ENCODE results near the gene PTDSS2.
"Not testable (repeated sequence)": the region's sequence is repeated elsewhere in the genome, so short reads cannot be mapped to it uniquely, and the experiment has no call there.

PTDSS2 gene

DNA sequence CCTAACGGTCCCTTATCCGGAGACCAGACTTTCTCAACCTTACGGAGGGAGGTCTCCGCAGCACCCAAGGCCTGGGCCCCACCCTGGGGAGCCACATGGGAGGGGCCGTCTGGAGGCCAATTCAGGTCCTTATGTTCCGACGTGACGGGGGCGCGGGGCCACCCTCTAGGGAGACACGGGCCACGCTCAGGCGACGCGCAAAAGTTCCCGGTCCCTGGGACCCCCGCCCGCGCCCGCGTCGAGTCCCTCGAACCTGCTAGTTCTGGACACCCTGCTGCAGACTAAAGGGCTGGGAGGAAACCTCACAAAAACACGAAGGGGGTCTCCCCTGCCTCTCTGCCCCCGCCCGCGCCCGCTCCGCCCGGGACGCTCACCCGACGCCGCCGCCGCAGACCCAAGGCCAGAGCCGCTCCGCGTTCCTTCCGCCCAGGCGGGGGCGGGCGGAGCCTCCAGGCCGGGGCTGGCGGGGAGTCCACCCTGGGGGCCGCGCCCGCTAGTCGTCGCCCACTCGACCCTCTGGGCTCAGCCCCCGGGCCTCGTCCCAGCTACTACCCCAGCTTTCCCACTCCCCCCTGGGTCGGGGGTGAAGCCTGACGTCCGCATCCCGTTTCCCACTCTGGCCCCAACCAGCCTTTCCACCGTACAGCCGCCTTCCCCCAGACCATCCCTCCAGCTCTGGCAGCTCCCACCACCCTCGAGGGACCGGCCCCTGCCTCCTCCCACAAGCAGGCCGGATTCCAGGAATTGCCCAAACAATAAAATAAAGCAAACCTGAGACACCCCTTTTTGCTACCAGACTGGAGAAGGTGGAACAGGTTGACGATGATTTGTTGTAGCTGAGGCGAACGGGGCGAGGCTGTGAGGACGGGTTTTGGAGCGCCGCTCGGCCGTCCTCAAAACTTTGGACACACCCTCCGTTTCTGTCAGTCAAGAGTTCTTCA lies 54.2 kb downstream of the PTDSS2 start:
- DNase-seq = peak in 4 of 51 donors; percentile 26 to 56 (median 44)

DNA sequence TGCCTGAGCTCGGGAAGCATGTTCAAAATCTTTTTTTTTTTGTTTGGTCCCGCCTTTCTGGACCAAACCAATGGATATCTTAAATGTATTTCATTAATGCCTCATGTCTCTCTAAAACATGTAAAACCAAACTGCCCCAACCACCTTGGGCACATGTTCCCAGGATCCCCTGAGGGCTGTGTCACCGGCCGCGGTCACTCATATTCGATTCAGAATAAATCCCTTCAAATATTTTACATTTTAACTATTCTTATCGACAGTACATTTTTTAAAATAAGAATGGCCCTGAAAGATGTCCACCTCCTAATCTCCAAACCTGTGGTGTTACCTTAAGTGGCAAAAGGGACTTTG lies 54.9 kb downstream of the PTDSS2 start:
- DNase-seq = no peak

DNA sequence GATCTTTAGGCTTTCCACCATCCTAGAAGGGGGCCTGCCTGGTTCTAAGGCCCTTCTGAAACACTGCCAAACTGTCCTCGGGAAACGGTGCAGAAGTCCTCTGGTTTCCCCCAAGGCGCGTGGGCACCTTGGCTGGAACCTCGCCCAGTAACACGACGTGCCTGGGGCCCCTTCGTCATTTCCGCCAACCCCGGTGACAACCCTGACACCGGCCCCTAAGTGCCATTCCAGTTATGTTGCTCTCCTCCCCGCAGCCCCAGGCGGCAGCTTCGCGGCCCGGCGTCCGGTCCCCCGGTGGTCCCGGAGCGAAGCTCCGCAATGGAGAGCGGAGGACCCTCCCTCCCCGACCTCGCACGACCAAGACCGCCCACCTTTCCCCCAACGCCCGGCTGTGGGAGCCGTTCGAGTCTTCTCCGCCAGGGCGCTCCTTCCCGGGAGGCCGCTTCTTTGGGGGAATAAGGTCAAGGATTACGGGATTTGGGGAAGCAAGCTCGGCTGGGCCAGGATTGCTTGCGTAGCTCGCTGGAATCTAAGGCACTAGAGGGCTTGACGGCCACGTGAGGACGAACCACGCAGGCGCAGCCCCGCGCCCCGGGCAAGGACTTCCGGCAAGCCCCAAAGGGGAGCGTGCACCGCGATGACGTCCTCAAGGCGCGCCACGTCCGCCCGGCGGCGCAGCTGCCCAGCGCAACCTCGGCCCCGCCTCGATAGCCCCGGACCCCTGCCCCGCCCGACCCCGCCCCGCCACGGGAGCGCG lies 56.3 kb downstream of the PTDSS2 start:
- DNase-seq = peak; percentile 90 to 99 (median 96)

DNA sequence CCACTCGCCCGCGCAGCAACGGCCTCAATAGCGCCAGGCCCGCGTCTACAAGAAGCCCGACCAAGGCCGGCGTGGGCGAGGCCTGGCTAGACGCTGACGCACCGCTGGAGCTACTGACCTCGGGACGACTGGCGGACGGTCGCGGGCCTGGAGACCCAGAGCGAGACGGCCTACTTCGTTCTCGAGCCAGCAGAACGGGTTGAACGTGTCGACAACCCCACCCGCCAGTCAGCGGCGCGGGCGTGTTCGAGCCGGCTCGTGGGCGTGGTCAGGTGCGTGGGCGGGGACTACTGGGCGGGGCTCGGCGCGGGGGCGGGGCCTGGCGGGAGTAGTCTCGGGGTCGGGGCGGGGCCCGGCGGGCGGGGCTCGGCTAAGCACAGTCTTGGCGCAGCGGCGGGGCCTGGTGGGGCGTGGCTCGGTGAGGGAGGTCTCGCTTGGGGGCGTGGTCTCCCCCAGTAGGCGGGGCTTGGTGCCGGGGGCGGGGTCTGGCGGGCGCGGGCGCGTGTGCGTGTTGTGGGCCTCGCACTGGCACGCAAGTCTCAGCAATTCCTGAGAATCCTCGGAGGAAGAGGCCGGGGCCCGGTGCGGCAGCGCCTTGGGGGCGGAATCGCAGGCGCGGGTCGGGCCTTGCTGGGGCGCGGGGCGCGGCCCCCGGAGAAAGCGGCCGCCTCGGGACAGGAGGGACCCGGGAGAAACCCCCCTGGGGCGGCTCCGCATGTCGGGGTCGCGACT lies 57.1 kb downstream of the PTDSS2 start, which contains the start of gene RNH1:
TSS of gene RNH1 (minus strand) at position 248 of the 732 bp plus-strand sequence. CDS start 5,080 bp downstream, outside the sequence.
- peak; percentile 87 to 100 (median 98) for DNase-seq

DNA sequence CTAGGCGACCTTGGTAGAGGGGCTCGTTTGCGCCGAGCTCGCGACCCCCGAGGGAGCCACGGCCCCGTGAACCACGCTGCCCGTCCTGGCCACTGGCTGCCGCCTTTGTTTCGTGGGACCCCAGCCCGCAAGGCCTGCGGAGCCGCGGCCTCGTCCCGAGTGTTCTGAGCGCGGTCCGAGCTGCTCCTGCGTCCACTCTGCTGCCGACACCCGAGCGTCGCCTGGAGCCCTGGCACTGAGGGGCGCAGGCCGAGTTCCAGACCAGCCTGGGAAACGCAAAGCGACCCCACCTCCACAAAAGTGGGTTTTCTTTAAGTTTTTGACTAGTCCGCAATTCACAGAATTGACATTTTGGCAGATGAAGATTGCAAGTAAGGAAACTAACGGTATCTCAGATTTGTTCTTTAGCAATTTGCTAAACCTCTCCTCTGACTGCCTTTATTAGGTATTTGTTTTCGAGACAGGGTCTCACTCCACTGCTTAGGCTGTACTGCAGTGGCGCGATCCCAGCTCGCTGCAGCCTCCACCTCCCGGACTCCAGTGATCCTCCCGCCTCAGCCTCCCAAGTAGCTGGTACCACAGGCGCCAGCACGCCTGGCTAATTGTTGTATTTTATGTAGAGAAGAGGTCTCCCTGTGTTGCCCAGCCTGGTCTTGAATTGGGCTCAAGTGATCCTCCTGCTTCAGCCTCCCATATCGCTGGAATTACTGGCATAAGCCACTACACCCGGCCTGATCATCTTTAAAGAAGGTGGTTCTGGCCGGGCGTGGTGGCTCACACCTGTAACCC lies 57.8 kb downstream of the PTDSS2 start:
- DNase-seq = no peak

DNA sequence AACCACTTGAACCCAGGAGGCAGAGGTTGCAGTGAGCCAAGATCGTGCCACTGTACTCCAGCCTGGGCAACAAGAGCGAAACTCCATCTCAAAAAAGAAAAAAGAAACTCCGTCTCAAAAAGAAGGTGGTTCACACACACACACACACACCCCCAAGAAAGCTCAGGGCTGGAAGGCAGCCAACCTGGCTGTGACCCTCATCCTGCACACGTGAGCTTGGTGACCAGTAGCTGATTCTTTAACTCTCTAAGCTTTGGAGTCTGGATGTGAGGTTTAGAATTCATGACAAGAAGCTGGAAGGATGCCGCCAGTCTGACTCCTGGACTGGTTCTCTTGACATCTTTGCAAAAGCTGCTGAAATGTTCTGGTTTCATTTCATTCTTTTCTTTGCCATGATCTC lies 58.9 kb downstream of the PTDSS2 start:
- no peak for DNase-seq

DNA sequence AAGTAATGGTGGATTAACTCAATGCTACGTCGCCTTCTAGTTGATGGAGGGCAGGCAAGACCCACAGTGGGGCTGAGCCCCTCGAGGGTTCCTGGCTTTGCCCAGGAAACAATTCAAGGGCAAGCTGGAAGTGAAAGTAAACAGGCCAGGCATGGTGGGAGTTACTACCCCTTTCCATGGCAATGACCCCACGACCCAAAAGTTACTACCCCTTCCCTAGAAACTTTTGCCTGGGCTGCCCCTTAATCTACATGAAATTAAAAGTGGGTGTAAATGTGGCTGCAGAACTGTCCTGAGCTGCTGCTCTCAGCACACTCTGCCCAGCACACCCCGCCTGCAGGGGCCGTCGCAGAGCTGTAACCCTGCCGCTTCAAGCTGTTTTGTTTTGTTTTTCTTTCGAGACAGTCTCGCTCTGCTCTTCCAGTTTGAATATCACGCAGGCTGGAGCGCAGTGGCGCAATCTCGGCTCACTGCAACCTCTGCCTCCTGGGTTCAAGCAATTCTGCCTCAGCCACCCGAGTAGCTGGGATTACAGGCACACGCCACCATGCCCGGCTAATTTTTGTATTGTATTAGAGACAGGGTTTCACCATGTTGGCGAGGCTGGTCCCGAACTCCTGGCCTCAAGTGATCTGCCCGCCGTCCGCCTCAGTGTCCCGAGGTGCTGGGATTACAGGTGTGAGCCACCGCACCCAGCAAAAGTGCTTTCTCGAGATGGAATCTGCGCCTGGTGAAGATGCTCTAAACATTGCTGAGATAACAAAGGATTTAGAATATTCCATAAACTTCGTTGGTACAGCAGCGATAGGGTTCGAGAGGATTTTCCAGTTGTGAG lies 62.9 kb downstream of the PTDSS2 start:
- no peak for DNase-seq

DNA sequence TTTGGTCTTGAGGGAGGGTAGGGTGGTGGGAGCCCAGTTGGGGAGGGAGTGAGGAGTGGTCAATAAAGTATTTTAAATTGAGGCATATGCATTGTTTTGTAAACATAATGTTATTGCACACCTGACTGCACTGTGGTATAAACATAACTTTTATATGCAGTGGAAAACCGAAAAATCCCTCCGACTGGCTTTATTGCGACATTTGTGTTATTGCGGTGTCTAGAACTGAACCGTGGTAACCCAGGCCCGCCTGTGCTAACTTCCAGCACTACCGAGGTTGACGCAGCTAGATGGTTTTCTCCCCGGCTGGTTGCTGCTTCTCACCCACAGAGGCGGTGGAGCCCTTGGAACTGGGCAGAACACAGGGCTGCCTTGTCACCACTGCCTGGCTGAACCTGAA lies 64.5 kb downstream of the PTDSS2 start:
- DNase-seq = no peak

DNA sequence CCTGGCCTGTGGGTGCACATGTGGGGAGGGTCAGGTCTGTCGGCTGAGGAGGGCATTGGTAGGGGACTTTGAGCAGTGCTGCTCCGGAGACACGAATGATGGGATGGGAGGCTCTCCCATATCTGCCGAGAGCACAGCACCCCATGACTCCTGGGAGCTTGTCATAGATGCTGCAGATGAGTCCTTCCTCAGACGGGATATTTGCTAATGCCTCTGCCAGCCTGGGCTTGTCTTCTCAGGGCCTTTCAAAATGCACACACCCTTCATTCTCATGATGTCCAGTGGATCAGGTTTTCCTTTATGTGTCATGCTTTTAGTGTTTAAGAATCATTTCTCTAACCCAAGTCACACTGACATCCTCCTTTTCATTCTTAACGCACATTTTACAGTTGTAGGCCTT lies 65.1 kb downstream of the PTDSS2 start:
- DNase-seq = no peak

DNA sequence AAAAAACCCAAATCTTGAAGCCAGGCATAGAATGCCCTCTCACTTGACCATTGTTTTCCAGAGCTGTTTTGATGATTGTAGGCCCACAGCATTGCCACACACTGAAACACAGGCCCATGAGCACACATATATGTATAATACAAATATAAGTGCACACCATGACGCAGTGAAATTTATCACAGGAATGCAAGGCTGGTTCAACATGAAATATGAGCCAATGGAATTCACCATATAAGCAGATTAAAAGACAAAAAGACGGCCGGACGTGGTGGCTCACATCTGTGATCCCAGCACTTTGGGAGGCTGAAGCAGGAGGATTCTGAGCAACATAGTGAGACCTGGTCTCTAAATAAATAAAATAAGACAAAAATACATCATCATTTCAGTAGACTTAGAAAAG lies 66.3 kb downstream of the PTDSS2 start:
- no peak for DNase-seq

DNA sequence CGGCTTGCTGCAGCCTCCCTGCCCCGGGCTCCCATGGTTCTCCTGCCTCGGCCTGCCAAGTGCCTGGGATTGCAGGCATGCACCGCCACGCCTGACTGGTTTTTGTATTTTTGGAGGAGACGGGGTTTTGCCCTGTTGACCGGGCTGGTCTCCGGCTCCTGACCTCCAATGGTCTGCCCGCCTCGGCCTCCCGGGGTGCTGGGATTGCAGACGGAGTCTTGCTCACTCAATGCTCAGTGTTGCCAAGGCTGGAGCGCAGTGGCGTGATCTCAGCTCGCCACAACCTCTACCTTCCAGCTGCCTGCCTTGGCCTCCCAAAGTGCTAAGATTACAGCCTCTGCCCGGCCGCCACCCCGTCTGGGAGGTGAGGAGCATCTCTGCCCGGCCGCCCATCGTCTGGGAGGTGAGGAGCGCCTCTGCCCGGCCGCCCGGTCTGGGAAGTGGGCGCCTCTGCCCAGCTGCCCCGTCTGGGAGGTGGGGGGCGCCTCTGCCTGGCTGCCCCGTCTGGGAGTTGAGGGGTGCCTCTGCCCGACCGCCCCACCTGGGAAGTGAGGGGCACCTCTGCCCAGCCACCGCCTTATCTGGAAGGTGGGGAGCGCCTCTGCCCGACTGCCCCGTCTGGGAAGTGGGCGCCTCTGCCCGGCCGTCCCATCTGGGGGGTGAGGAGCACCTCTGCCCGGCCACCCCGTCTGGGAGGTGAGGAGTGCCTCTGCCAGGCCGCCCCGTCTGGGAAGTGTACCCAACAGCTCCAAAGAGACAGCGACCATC lies 67.0 kb downstream of the PTDSS2 start:
- not testable (repeated sequence) for DNase-seq

DNA sequence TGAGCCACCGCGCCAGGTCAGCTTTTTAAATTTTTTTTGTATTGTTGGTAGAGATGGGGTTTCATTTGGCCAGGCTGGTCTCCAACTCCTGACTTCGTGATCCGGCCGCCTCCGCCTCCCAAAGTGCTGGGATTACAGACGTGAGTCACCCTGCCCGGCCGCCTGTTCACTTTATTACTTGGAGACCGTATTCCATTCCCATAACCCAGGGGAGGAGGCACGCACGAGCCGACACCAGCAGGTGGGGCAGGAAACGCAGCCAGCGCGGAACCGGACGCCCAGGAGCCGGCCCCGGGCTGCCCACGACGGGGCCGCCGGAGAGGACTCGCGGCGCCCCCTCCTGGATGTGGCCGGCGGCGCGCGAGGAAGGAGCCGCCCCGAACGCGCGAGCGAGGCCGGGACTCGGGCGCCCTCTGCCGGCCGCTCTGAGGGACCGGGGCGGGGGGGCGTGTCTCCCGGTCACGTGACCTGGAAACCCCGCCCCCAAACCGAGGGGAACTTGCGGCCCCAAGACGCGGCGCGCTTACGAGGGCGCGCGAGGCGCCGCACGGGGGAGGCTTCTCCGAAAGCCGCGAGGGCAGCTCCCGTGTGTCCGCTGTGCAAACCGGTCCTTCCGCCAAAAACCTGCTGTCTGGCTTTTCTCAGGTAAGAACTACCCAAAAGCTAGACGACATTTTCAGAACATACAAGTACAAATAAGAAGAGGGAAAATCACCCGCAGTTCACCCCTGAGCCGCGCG lies 68.6 kb downstream of the PTDSS2 start:
- no peak for DNase-seq

DNA sequence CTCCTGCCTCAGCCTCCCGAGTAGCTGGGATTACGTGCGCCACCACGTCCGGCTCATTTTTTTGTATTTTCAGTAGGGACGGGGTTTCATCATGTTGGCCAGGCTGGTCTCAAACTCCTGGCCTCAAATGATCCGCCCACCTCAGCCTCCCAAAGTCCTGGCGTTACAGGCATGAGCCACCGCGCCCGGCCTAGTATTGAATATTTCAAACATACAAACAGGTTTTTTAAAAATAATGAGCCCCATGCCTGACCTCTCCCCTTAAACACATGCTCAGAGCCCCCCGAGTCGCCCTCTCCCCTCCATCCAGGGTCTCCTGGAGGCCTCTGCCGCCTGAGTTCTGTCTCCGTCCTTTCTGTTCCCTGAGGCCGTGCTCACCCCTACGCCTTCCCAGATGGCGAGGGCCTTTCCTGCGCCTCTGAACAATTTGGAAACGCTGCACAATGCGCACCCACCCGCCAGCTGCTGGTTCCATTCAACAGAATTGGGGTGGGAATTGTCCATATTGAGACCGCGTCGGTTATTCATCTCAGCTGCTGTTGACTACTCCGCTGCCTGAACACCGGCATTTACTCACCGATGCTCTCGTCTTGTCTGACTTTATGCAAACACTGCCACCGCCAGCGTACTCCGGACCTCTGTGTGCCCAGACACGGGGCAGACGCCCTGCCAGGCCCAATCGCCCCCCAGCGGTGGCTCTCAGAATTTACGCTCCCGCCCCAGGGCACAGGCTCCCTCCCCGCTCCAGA lies 70.5 kb downstream of the PTDSS2 start:
- DNase-seq = no peak

DNA sequence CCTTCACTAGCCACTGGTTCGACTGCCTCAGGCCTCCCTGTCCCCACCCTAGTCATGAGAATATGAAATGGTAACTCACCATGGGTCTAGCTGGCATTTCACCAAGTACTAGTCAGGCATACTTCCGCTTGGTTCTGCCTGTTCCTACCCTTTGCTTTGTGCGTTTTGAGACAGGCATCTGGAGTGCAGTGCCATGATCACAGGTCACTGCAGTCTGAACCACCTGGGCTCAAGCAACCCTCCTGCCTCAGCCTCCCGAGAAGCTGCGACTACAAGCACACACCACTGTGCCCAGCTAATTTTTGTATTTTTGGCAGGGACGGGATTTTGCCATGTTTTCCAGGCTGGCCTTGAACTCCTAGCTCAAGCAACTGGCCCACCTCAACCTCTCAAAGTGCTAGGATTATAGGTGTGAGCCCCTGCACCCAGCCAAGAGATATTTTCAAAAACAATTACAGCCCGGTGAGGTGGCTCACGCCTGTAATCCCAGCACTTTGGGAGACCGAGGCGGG lies 71.2 kb downstream of the PTDSS2 start:
- DNase-seq = no peak

DNA sequence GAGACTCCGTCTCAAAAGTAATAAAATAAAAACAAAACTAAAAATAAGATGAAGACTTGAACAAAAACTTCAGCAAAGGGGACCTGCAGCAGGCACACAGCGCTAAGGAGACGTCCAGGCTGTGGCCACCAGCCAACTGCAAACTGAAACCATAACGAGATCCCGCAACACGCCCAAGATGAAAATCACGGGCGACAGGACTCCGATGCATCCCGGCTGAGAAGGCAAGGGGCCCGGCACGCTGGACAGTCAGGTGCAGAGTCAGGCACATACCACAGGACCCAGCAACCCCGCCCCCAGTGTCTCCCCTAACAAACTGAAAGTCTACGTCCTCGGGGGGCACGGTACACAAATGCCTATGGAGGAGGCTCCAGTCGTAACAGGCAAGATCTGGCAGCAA lies 76.1 kb downstream of the PTDSS2 start:
- no peak for DNase-seq

DNA sequence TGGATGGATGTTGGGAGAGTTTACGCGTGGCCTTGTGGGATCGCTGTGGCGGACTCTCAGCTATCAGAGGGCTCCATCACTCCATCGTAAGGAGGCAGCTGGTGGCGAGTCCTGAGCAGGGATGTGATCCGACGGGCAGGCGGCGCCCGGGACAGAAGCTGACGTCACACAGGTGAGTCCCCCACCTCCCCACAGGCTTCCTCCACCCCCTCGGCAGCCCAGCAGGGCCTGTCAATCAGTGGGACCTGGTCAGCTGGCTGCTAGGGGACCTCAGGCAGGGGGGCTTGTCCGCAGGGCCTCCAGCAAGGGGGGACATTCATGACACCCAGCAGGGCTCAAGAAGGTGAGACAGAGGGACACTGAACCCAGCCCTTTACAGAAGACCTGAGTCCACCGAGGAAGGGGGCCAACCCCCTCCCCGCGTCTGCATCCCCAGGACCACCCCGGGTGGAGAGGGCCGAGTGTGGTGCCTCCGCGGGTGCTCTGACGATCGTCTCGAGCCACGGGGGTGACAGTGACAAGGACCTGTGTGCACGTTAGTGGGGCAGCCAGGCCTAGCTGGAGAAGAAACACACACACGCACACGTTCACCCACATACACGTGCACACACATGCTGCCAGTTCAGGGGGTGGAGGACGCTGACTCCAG lies 78.2 kb downstream of the PTDSS2 start:
- no peak for DNase-seq
